Activated CD4-positive, alpha-beta T cell treated with anti-CD3 and anti-CD28 coated beads, Interleukin-2, Interleukin-6, amounts not matched to agents 100 ng/mL and 50 ng/mL, durations not matched to agents 16 hours and 8 hours (primary cell): ENCODE results near the gene PRPH.

ENCODE experiments used
- DNase-seq: peaks from one replicate; pipeline ENCODE4 v3.0.0-alpha.2; 2020

Gene PRPH

GRCh38 chr12:49347311-49348193, 52.6 kb downstream of the PRPH start:
- DNase-seq, result peak; percentile 81
